HepG2 (cell line): ENCODE data around the gene OTULINL. TPM values are rescaled to one million over a fixed set of nuclear protein-coding genes. Genes with fewer than 3 reads are reported as not detected.

Experiments used
- ATAC-seq: fragments of 200-7000 bp; cut with Tn5 transposase; 3 replicates; pipeline ENCODE4 v1.9.1; 2020; ENCODE audit warnings: mild to moderate bottlenecking, moderate library complexity
- BruUV-seq: library from RNA; stranded (reverse); fragments of 400-500 nt; replicated peaks from 2 replicates; lab custom pipeline; 2021; lab: Mats Ljungman, UMichigan
- CTCF ChIA-PET: fragments of 300-600 bp; formaldehyde crosslinking; extraction: SDS; loops from one replicate; lab custom pipeline; 2021; ENCODE audit warnings: low total read pairs, inconsistent platforms, low intra/inter-chr PET ratio; lab: Yijun Ruan, JAX
- POLR2A ChIA-PET: fragments of 350-600 bp; sonication (Branson Sonifier 250); formaldehyde crosslinking; loops from one replicate; lab custom pipeline; 2020; ENCODE audit warnings: antibody characterized with exemption, inconsistent platforms; lab: Yijun Ruan, JAX
- DNase-seq: peaks from one replicate; pipeline ENCODE4 v3.0.0-alpha.2; 2015; ENCODE audit warnings: low spot score
- FAIRE-seq: peaks from 3 replicates; lab custom pipeline; 2011; peaks lifted over from hg19 to GRCh38; lab: Jason Lieb, UNC
- H2AFZ ChIP-seq: one replicate; pipeline ENCODE4 v1.6.1; 2011; ENCODE audit warnings: low read length, inconsistent platforms
- H3K27ac ChIP-seq: fragments of 300-600 bp; 3 replicates; pipeline ENCODE4 v1.8.0; 2011; ENCODE audit warnings: mixed run types, mild to moderate bottlenecking, mixed read lengths, low read length, inconsistent platforms; ENCODE audit not compliant: insufficient read depth; ENCODE audit errors: extremely low read length
- H3K27me3 ChIP-seq, 2 experiments: fragments of 200-600 bp in 1 of 2; 2 replicates in 1 of 2; 3 replicates in 1 of 2; pipeline versions ENCODE4 v1.6.0 to v1.8.0; 2011; ENCODE audit warnings: low read length in 2 of 2, mild to moderate bottlenecking in 2 of 2, moderate library complexity in 2 of 2, inconsistent platforms in 1 of 2; ENCODE audit not compliant: insufficient read depth in 2 of 2, control insufficient read depth in 1 of 2
- H3K36me3 ChIP-seq, 2 experiments: fragments of 200-600 bp in 1 of 2; replicated peaks in 1 of 2; 2 replicates in 1 of 2; 3 replicates in 1 of 2; pipeline versions ENCODE4 v1.5.1 to v1.8.0; 2011; ENCODE audit warnings: low read length in 2 of 2, inconsistent platforms in 1 of 2; ENCODE audit not compliant: insufficient read depth in 2 of 2, control insufficient read depth in 1 of 2
- H3K4me1 ChIP-seq: 2 replicates; pipeline ENCODE4 v1.5.1; 2012; ENCODE audit warnings: low read length, inconsistent platforms; ENCODE audit not compliant: insufficient read depth
- H3K4me2 ChIP-seq: 2 replicates; pipeline ENCODE4 v1.6.0; 2011; ENCODE audit warnings: low read depth, low read length, inconsistent platforms
- H3K4me3 ChIP-seq, 3 experiments: fragments of 200-600 bp in 1 of 3; sonication (generic), shearing (Covaris generic) in 1 of 3; replicated peaks in 1 of 3; 2 replicates each; pipeline ENCODE4 v1.5.1; 2011 to 2016; ENCODE audit warnings: low read length in 3 of 3, inconsistent platforms in 2 of 3, low read depth in 2 of 3, mild to moderate bottlenecking in 2 of 3, control low read depth in 1 of 3, mixed read lengths in 1 of 3; ENCODE audit not compliant: insufficient read depth in 1 of 3
- H3K79me2 ChIP-seq: one replicate; pipeline ENCODE4 v1.6.1; 2011; ENCODE audit warnings: low read length, inconsistent platforms; ENCODE audit not compliant: insufficient read depth
- H3K9ac ChIP-seq: 2 replicates; pipeline ENCODE4 v1.6.0; 2011; ENCODE audit warnings: mild to moderate bottlenecking, low read depth, low read length, inconsistent platforms; ENCODE audit not compliant: insufficient read depth
- H3K9me3 ChIP-seq: 2 replicates; pipeline ENCODE4 v1.5.1; 2012; ENCODE audit warnings: mild to moderate bottlenecking, low read length
- H4K20me1 ChIP-seq: 2 replicates; pipeline ENCODE4 v1.6.0; 2011; ENCODE audit warnings: inconsistent platforms, mild to moderate bottlenecking, low read length, moderate library complexity; ENCODE audit not compliant: insufficient read depth
- ADNP ChIP-seq: sonication (generic); formaldehyde crosslinking; IDR thresholded peaks from 2 replicates; pipeline ENCODE4 v1.4.0; 2020; ENCODE audit warnings: missing genetic modification reagents
- ASH2L ChIP-seq: fragments of 300-600, 200-600 bp; sonication (generic); IDR thresholded peaks from 2 replicates; pipeline ENCODE4 v1.7.0; 2017; ENCODE audit warnings: low read depth, mild to moderate bottlenecking, moderate library complexity, mixed read lengths, low read length; ENCODE audit not compliant: insufficient read length
- CHCHD3 ChIP-seq: sonication (generic); formaldehyde crosslinking; IDR thresholded peaks from 2 replicates; pipeline ENCODE4 v1.8.0; 2022; ENCODE audit warnings: mild to moderate bottlenecking, missing genetic modification reagents, moderate library complexity
- HDAC6 ChIP-seq: fragments of 200-600 bp; sonication (generic); IDR thresholded peaks from 2 replicates; pipeline ENCODE4 v1.7.0; 2017; ENCODE audit warnings: mild to moderate bottlenecking, antibody characterized with exemption, low read length, low read depth
- MED8 ChIP-seq: sonication (generic); formaldehyde crosslinking; IDR thresholded peaks from 2 replicates; pipeline ENCODE4 v1.8.1; 2023; ENCODE audit warnings: mild to moderate bottlenecking, missing genetic modification reagents; ENCODE audit not compliant: insufficient replicate concordance
- NBN ChIP-seq: fragments of 450-650 bp; conservative IDR thresholded peaks from 2 replicates; pipeline ENCODE4 v1.6.1; 2017
- NPAS2 ChIP-seq: sonication (generic); formaldehyde crosslinking; IDR thresholded peaks from 2 replicates; pipeline ENCODE4 v1.8.0; 2022; ENCODE audit warnings: mild to moderate bottlenecking, missing genetic modification reagents, borderline replicate concordance
- POGZ ChIP-seq: sonication (generic); formaldehyde crosslinking; IDR thresholded peaks from 2 replicates; pipeline ENCODE4 v1.4.0; 2020; ENCODE audit warnings: mild to moderate bottlenecking, missing genetic modification reagents
- PPARG ChIP-seq: conservative IDR thresholded peaks from 2 replicates; pipeline ENCODE4 v1.6.1; 2016; ENCODE audit warnings: missing biosample characterization, missing genetic modification reagents
- RBM22 ChIP-seq: fragments of 200-400 bp; formaldehyde crosslinking; optimal IDR thresholded peaks from 2 replicates; pipeline ENCODE3; 2017; ENCODE audit warnings: mild to moderate bottlenecking, low read length, moderate library complexity
- REXO4 ChIP-seq: sonication (generic); formaldehyde crosslinking; IDR thresholded peaks from 2 replicates; pipeline ENCODE4 v1.8.0; 2022; ENCODE audit warnings: missing genetic modification reagents, mild to moderate bottlenecking, borderline replicate concordance
- RNF2 ChIP-seq: fragments of 450-650 bp; conservative IDR thresholded peaks from 2 replicates; pipeline ENCODE4 v1.6.1; 2016; ENCODE audit warnings: low read depth
- SMAD9 ChIP-seq: sonication (generic); formaldehyde crosslinking; IDR thresholded peaks from 2 replicates; pipeline ENCODE4 v1.5.1; 2020; ENCODE audit warnings: mild to moderate bottlenecking, missing genetic modification reagents
- SNAPC4 ChIP-seq: sonication (generic); formaldehyde crosslinking; IDR thresholded peaks from 2 replicates; pipeline ENCODE4 v1.4.0; 2020; ENCODE audit warnings: mild to moderate bottlenecking, missing genetic modification reagents
- TRIM24 ChIP-seq: sonication (generic); formaldehyde crosslinking; IDR thresholded peaks from 2 replicates; pipeline ENCODE4 v1.8.0; 2022; ENCODE audit warnings: mild to moderate bottlenecking, missing genetic modification reagents
- ZBTB38 ChIP-seq: sonication (generic); formaldehyde crosslinking; IDR thresholded peaks from 2 replicates; pipeline ENCODE4 v1.5.1; 2020; ENCODE audit warnings: mild to moderate bottlenecking, missing genetic modification reagents
- ZFYVE20 ChIP-seq: sonication (generic); formaldehyde crosslinking; IDR thresholded peaks from 2 replicates; pipeline ENCODE4 v1.8.0; 2023; ENCODE audit warnings: low read depth, mild to moderate bottlenecking, moderate library complexity, missing genetic modification reagents, borderline replicate concordance
- ZMYM3 ChIP-seq: sonication (generic); formaldehyde crosslinking; IDR thresholded peaks from 2 replicates; pipeline ENCODE4 v1.5.1; 2020; ENCODE audit warnings: mild to moderate bottlenecking, missing genetic modification reagents
- ZNF205 ChIP-seq: IDR thresholded peaks from 2 replicates; pipeline ENCODE4 v1.6.1; 2018; ENCODE audit warnings: missing biosample characterization, missing genetic modification reagents
- ZNF263 ChIP-seq: sonication (generic); formaldehyde crosslinking; IDR thresholded peaks from 2 replicates; pipeline ENCODE4 v1.4.0; 2020; ENCODE audit warnings: missing genetic modification reagents
- ZNF350 ChIP-seq: sonication (generic); formaldehyde crosslinking; IDR thresholded peaks from 2 replicates; pipeline ENCODE4 v1.4.0; 2020; ENCODE audit warnings: mild to moderate bottlenecking, low read depth, missing genetic modification reagents, borderline replicate concordance
- ZNF430 ChIP-seq: sonication (generic); formaldehyde crosslinking; IDR thresholded peaks from 2 replicates; pipeline ENCODE4 v1.9.0; 2021; ENCODE audit warnings: mild to moderate bottlenecking, missing genetic modification reagents
- ZNF773 ChIP-seq: sonication (generic); formaldehyde crosslinking; IDR thresholded peaks from 2 replicates; pipeline ENCODE4 v1.4.0; 2020; ENCODE audit warnings: missing genetic modification reagents, borderline replicate concordance
- ZSCAN30 ChIP-seq: sonication (generic); formaldehyde crosslinking; IDR thresholded peaks from 2 replicates; pipeline ENCODE4 v1.5.0; 2020; ENCODE audit warnings: mild to moderate bottlenecking, missing genetic modification reagents
- WGBS: methylation state at CpG from one replicate; pipeline ENCODE4 v1.1.6; 2017; ENCODE audit warnings: low lambda C conversion rate; 5-methylcytosine and 5-hydroxymethylcytosine counted together
- in situ Hi-C: cut with HindIII; loops from 2 replicates; pipeline ENCODE4 v1.10.0; 2017; ENCODE audit warnings: low pct_unique_long_range_greater_than_20kb; ENCODE audit not compliant: extremely low pct_ligation_motif_present
- intact Hi-C: fragments of 100-400 bp; cut with micrococcal nuclease; formaldehyde crosslinking; loops from one replicate; pipeline ENCODE4 v1.10.0; 2022; ENCODE audit not compliant: unreplicated experiment
- polyA plus RNA-seq, 8 experiments: library from polyadenylated mRNA; depleted of rRNA in 3 of 8; stranded (reverse) in 7 of 8; unstranded in 1 of 8; fragments of >200 nt; fragmentation: Illumina TruSeq in 4 of 8; extraction: Trizol in 4 of 8; gene quantifications; 2 replicates each; pipeline versions ENCODE4 v1.2.1 to v1.2.3, GENCODE V29; 2011 to 2016; ENCODE audit warnings: low read depth in 4 of 8, missing spikeins in 1 of 8, mixed read lengths in 1 of 8; ENCODE audit not compliant: insufficient read depth in 1 of 8
- total RNA-seq, 5 experiments: library from RNA; depleted of rRNA; stranded (reverse); fragments of >200 nt; fragmentation: Illumina TruSeq; extraction: Trizol; gene quantifications; 2 replicates each; pipeline ENCODE4 v1.2.3, GENCODE V29; 2016; ENCODE audit warnings: low read depth in 1 of 5
- TF ChIP-seq, protein P1 (sequence below): sonication (generic); formaldehyde crosslinking; IDR thresholded peaks from 2 replicates; pipeline ENCODE4 v1.4.0; 2020; ENCODE audit warnings: missing genetic modification reagents

Gene OTULINL
- total and polyA plus RNA-seq, 2 of the 13 experiments (the other 11 are each of a cell fraction or from before 2014, with no cell fraction given), result 0.04 to 0.40 TPM

- 51% methylated on average over 8 of the region's 8 CpGs for WGBS
- FAIRE-seq, result no peak
These were observed 25.5 kb downstream of the OTULINL start for GRCh38 chr5:14607104-14607503.

GRCh38 chr5:14608169-14608568 lies 26.6 kb downstream of the OTULINL start:
- Histone ChIP-seq H3K4me3 (no peak overlapping the region), H3K27me3 (no peaks in the 10 kb centered on the region), H3K9me3 (no peaks in the 10 kb centered on the region), H3K9ac (no peak overlapping the region), H3K4me1 (no peaks in the 10 kb centered on the region), H2AFZ (no peak overlapping the region), H3K79me2 (no peaks in the 10 kb centered on the region), H3K36me3 (no peaks in the 10 kb centered on the region), H3K27ac (no peak overlapping the region), H3K4me2 (no peak overlapping the region), H4K20me1 (no peaks in the 10 kb centered on the region)
- in situ Hi-C loops, result no loop called here
- no TSS peak for BruUV-seq
- ChIA-PET CTCF (no interaction called here), POLR2A (no interaction called here)
- FAIRE-seq (no peak), ATAC-seq (no peak), DNase-seq (no peak)
- WGBS, result 26% methylated on average over 2 of the region's 2 CpGs
- intact Hi-C loops, result no loop called here
- TF ChIP-seq NPAS2, result no peak
- no peak for TF ChIP-seq ZSCAN30 (CRISPR knock-in tag)
- TF ChIP-seq REXO4 (CRISPR knock-in tag), result no peak
- TF ChIP-seq NBN, result no peak
- TF ChIP-seq ZNF773 (CRISPR knock-in tag), result no peak
- TF ChIP-seq SNAPC4 (CRISPR knock-in tag), result no peak
- TF ChIP-seq SMAD9 (CRISPR knock-in tag), result no peak
- TF ChIP-seq, protein P1, sequence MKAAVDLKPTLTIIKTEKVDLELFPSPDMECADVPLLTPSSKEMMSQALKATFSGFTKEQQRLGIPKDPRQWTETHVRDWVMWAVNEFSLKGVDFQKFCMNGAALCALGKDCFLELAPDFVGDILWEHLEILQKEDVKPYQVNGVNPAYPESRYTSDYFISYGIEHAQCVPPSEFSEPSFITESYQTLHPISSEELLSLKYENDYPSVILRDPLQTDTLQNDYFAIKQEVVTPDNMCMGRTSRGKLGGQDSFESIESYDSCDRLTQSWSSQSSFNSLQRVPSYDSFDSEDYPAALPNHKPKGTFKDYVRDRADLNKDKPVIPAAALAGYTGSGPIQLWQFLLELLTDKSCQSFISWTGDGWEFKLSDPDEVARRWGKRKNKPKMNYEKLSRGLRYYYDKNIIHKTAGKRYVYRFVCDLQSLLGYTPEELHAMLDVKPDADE (CRISPR knock-in tag), result no peak

More at GRCh38 chr5:14607104-14607503, 25.5 kb downstream of the OTULINL start:
- H3K4me1 ChIP-seq, result no peaks in the 10 kb centered on the region
- no peak overlapping the region for H3K9ac ChIP-seq
- no peak for TF ChIP-seq POGZ
- no peak for TF ChIP-seq PPARG (CRISPR knock-in tag)
- TF ChIP-seq CHCHD3 (CRISPR knock-in tag), result no peak
- TF ChIP-seq ZMYM3 (CRISPR knock-in tag), result no peak
- no peak for TF ChIP-seq TRIM24 (CRISPR knock-in tag)
- TF ChIP-seq RNF2, result no peak
- TF ChIP-seq ADNP (CRISPR knock-in tag), result no peak
- TF ChIP-seq ZNF430, result no peak
- TF ChIP-seq ZNF205 (CRISPR knock-in tag), result no peak
- no peak for TF ChIP-seq ZBTB38 (CRISPR knock-in tag)
- TF ChIP-seq ZNF263 (CRISPR knock-in tag), result no peak
- no peak for TF ChIP-seq HDAC6
- TF ChIP-seq ZNF350 (CRISPR knock-in tag), result no peak
- TF ChIP-seq ASH2L, result no peak
- TF ChIP-seq MED8 (CRISPR knock-in tag), result no peak
- no peak for TF ChIP-seq RBM22
- no peak for TF ChIP-seq ZFYVE20 (CRISPR knock-in tag)
- POLR2A ChIA-PET, result no interaction called here
- H3K27me3 ChIP-seq, result no peaks in the 10 kb centered on the region
- intact Hi-C loops (no loop called here), in situ Hi-C loops (no loop called here)
- no peak overlapping the region for H3K27ac ChIP-seq
- no peaks in the 10 kb centered on the region for H3K9me3 ChIP-seq
- H3K79me2 ChIP-seq, result no peaks in the 10 kb centered on the region
- CTCF ChIA-PET, result no interaction called here
- no peak overlapping the region for H2AFZ ChIP-seq
- no peaks in the 10 kb centered on the region for H3K36me3 ChIP-seq
- BruUV-seq, result no TSS peak
- DNase-seq, result no peak
- H4K20me1 ChIP-seq, result no peaks in the 10 kb centered on the region
- no peak for ATAC-seq
- H3K4me3 ChIP-seq, result no peak overlapping the region
- H3K4me2 ChIP-seq, result no peak overlapping the region
